Measurements from ENCODE around the gene RNPS1. TPM values are rescaled to one million over a fixed set of nuclear protein-coding genes. Genes with fewer than 3 reads are reported as not detected.

Gene RNPS1
- total and polyA plus RNA-seq, 9 of the 15 experiments (the other 6 are each of a cell fraction or from before 2014, with no cell fraction given), result 44.9 to 338 (median 202) TPM

DNA sequence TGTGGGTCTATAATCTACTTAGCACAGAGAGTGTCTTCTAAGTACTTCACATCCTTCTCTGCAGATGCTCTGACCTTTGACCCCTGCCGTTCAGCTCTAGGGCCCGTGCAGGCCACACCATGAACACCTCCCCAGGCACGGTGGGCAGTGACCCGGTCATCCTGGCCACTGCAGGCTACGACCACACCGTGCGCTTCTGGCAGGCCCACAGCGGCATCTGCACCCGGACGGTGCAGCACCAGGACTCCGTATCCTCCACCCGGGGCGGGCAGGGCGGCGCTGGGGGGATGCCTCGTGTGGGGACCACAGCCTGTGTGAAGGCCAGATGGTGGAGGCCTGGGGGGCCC lies 62.0 kb downstream of the RNPS1 start (continued):
- no peak for TF ChIP-seq SP2 (IDR thresholded peaks at IDR 0.05; ENCODE audit: extremely low read depth, low read depth, low read length, poor library complexity, severe bottlenecking)
- TF ChIP-seq, protein P1, sequence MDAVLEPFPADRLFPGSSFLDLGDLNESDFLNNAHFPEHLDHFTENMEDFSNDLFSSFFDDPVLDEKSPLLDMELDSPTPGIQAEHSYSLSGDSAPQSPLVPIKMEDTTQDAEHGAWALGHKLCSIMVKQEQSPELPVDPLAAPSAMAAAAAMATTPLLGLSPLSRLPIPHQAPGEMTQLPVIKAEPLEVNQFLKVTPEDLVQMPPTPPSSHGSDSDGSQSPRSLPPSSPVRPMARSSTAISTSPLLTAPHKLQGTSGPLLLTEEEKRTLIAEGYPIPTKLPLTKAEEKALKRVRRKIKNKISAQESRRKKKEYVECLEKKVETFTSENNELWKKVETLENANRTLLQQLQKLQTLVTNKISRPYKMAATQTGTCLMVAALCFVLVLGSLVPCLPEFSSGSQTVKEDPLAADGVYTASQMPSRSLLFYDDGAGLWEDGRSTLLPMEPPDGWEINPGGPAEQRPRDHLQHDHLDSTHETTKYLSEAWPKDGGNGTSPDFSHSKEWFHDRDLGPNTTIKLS (IDR thresholded peaks at IDR 0.05; ENCODE audit: borderline replicate concordance, low read depth), result no peak
- TF ChIP-seq, protein P2, sequence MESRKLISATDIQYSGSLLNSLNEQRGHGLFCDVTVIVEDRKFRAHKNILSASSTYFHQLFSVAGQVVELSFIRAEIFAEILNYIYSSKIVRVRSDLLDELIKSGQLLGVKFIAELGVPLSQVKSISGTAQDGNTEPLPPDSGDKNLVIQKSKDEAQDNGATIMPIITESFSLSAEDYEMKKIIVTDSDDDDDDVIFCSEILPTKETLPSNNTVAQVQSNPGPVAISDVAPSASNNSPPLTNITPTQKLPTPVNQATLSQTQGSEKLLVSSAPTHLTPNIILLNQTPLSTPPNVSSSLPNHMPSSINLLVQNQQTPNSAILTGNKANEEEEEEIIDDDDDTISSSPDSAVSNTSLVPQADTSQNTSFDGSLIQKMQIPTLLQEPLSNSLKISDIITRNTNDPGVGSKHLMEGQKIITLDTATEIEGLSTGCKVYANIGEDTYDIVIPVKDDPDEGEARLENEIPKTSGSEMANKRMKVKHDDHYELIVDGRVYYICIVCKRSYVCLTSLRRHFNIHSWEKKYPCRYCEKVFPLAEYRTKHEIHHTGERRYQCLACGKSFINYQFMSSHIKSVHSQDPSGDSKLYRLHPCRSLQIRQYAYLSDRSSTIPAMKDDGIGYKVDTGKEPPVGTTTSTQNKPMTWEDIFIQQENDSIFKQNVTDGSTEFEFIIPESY (CRISPR knock-in tag; IDR thresholded peaks at IDR 0.05), result 0 out of 2 replicates have a peak, but pooled peaks have one; percentile 2
- TF ChIP-seq ZNF644 (tag; IDR thresholded peaks at IDR 0.05; ENCODE audit: low read depth), result no peak
- no peak for TF ChIP-seq OTX1 (CRISPR knock-in tag; IDR thresholded peaks at IDR 0.05)
- TF ChIP-seq TCF3 (CRISPR knock-in tag; IDR thresholded peaks at IDR 0.05), result peak; percentile 28; the same call in 1 of the 2 replicates
- TF ChIP-seq, protein P3, sequence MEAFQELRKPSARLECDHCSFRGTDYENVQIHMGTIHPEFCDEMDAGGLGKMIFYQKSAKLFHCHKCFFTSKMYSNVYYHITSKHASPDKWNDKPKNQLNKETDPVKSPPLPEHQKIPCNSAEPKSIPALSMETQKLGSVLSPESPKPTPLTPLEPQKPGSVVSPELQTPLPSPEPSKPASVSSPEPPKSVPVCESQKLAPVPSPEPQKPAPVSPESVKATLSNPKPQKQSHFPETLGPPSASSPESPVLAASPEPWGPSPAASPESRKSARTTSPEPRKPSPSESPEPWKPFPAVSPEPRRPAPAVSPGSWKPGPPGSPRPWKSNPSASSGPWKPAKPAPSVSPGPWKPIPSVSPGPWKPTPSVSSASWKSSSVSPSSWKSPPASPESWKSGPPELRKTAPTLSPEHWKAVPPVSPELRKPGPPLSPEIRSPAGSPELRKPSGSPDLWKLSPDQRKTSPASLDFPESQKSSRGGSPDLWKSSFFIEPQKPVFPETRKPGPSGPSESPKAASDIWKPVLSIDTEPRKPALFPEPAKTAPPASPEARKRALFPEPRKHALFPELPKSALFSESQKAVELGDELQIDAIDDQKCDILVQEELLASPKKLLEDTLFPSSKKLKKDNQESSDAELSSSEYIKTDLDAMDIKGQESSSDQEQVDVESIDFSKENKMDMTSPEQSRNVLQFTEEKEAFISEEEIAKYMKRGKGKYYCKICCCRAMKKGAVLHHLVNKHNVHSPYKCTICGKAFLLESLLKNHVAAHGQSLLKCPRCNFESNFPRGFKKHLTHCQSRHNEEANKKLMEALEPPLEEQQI (IDR thresholded peaks at IDR 0.05), result no peak
- TF ChIP-seq LARP7 (IDR thresholded peaks at IDR 0.05), result no peak
- no peak for TF ChIP-seq PCBP2 (IDR thresholded peaks at IDR 0.05; ENCODE audit: low read depth, low read length, poor library complexity, severe bottlenecking)
- TF ChIP-seq, protein P4, sequence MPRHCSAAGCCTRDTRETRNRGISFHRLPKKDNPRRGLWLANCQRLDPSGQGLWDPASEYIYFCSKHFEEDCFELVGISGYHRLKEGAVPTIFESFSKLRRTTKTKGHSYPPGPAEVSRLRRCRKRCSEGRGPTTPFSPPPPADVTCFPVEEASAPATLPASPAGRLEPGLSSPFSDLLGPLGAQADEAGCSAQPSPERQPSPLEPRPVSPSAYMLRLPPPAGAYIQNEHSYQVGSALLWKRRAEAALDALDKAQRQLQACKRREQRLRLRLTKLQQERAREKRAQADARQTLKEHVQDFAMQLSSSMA (CRISPR knock-in tag; IDR thresholded peaks at IDR 0.05), result no peak
- no peak for TF ChIP-seq SIX5 (IDR thresholded peaks at IDR 0.05; ENCODE audit: borderline replicate concordance in 1 of 2, insufficient read depth in 1 of 2, low read depth in 1 of 2, low read length in 2 of 2)
- no peak for TF ChIP-seq NR1H2 (CRISPR knock-in tag; IDR thresholded peaks at IDR 0.05)
- no peak for TF ChIP-seq CBX3 (IDR thresholded peaks at IDR 0.05; ENCODE audit: borderline replicate concordance in 1 of 2, low read length in 2 of 2)
- TF ChIP-seq, protein P5, sequence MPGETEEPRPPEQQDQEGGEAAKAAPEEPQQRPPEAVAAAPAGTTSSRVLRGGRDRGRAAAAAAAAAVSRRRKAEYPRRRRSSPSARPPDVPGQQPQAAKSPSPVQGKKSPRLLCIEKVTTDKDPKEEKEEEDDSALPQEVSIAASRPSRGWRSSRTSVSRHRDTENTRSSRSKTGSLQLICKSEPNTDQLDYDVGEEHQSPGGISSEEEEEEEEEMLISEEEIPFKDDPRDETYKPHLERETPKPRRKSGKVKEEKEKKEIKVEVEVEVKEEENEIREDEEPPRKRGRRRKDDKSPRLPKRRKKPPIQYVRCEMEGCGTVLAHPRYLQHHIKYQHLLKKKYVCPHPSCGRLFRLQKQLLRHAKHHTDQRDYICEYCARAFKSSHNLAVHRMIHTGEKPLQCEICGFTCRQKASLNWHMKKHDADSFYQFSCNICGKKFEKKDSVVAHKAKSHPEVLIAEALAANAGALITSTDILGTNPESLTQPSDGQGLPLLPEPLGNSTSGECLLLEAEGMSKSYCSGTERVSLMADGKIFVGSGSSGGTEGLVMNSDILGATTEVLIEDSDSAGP (CRISPR knock-in tag; IDR thresholded peaks at IDR 0.05), result no peak
- TF ChIP-seq, protein P6, sequence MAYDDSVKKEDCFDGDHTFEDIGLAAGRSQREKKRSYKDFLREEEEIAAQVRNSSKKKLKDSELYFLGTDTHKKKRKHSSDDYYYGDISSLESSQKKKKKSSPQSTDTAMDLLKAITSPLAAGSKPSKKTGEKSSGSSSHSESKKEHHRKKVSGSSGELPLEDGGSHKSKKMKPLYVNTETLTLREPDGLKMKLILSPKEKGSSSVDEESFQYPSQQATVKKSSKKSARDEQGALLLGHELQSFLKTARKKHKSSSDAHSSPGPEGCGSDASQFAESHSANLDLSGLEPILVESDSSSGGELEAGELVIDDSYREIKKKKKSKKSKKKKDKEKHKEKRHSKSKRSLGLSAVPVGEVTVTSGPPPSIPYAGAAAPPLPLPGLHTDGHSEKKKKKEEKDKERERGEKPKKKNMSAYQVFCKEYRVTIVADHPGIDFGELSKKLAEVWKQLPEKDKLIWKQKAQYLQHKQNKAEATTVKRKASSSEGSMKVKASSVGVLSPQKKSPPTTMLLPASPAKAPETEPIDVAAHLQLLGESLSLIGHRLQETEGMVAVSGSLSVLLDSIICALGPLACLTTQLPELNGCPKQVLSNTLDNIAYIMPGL (CRISPR knock-in tag; IDR thresholded peaks at IDR 0.05), result 0 out of 2 replicates have a peak, but pooled peaks have one; percentile 48
- no peak for TF ChIP-seq SMARCA5 (IDR thresholded peaks at IDR 0.05)
- peak; percentile 32; the same call in 1 of the 2 replicates for TF ChIP-seq MTA2 (IDR thresholded peaks at IDR 0.05; ENCODE audit: low read depth)
- no peak for TF ChIP-seq ZFPM2 (CRISPR knock-in tag; IDR thresholded peaks at IDR 0.05)
- TF ChIP-seq MTF1 (CRISPR knock-in tag; IDR thresholded peaks at IDR 0.05; ENCODE audit: borderline replicate concordance), result no peak

All from K562 (cell line).